DMS 273 (cell line): ENCODE data around the gene SFXN5.
"Not testable (repeated sequence)": the region's sequence is repeated elsewhere in the genome, so short reads cannot be mapped to it uniquely, and the experiment has no call there.

Source experiments
- DNase-seq: peaks from one replicate; lab custom pipeline; 2025; ENCODE audit not compliant: unreplicated experiment; lab: John Stamatoyannopoulos, UW

Gene SFXN5

DNA sequence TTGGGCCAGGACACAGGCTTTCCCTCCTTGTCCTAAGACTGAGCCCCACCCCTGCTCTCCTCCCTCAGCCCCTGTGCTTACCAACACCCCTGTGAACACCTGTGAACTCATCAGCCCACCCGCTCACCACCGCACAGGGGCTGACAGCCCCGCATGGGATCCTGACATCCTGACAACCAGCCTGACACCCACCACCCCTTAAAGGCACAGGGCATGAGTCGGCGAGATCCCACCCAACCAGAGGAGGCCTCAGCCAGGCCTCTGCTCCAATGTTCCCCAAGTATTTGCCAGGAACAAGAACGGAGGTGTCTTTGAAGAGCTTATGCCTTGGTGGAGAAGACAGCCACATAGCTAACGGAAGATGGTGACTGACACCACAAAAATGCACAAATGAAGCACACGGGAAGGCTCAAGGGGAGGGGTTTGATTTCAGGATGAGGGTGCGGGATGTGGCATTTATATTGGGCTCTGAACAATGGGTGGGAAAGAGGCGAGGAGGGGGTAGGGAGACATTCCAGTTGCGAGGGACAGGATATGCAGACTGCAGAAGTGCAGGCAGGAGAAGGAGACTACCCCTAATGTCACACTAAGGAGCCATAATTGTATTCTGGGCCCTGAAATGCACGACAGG, 30.2 kb upstream of the SFXN5 start:
- DNase-seq: no peak

DNA sequence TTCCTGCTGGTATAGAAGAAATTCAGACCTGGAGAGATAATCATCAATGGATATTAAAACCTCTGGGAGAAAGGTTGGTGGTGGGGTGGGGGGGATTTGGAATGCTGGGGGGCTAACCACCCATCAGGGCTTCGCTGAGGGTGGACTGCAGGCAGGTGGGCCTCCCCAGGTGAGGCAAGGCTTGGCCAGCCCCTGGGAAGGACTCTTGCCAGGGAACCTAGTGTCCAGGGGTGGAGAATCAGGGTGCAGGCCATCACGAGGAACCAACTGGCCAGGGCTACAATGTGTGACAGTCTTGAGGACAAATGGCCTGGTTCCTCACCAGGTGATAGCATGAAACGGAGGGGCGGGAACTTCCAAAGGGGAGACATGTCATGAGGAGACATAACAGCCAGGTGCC, 29.4 kb upstream of the SFXN5 start:
- no peak for DNase-seq

DNA sequence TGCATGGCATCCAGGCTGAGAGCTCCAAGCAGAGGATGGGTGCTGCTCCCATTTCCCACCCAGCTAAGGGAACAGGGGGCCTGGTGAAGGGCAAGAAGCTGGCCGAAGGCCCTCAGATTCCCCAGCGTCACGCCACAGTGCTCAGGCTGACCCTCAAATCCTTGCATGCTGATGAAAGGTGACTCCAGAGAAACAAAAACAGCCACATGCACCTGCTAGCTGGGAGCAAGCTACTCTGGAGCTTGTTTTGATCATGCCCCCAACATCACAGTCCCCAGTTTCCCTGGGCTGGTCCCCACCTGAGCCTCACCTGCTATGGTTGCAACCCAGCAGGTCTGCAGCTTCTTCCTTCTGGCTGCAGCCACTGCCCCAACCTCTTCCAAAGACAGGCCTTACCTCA, 28.0 kb upstream of the SFXN5 start:
- no peak for DNase-seq

DNA sequence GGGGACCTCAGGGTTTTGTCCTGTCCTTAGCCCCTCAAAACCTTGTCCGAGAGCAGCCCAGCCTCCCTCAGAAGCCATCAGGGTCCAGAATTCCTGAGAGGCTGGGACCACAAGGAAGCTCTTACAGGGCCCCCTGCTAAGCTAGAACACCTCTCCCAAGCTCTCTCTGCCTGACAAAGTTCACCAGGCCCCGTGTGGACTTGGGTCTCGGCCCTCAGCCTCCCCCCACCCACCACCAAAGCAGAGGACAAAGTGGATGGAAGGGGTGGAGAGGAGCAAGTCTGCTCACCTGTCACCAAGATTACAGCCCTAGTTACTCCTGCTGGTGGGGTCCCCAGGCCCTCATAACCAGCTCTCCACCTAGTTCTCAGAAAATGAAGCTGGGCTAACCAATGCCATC, 24.4 kb upstream of the SFXN5 start:
- DNase-seq: no peak

DNA sequence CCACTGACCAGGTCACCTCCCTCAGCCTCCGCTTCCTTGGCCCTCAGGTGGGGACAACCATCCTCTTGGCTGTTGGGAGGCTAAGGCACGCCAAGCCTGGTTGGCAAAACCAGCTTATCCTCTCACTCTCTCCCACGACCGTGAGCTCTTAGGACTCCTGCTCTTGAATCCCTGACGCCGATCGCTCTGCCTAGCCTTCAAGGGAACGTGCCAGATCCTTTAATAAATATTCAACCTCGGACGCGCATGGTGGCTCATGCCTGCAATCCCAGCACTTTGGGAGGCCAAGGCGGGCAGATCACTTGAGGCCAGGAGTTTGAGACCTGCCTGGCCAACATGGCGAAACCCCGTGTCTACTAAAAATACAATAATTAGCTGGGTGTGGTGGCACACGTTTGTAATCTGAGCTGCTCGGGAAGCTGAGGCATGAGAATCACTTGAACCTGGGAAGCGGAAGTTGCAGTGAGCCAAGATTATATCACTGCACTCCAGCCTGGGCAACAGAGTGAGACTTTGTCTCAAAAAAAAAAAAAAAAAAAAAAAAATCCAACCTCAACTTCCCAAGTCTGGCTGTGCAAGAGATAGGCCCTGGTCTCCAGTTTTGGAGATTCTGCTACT, 22.2 kb upstream of the SFXN5 start:
- not testable (repeated sequence) for DNase-seq

DNA sequence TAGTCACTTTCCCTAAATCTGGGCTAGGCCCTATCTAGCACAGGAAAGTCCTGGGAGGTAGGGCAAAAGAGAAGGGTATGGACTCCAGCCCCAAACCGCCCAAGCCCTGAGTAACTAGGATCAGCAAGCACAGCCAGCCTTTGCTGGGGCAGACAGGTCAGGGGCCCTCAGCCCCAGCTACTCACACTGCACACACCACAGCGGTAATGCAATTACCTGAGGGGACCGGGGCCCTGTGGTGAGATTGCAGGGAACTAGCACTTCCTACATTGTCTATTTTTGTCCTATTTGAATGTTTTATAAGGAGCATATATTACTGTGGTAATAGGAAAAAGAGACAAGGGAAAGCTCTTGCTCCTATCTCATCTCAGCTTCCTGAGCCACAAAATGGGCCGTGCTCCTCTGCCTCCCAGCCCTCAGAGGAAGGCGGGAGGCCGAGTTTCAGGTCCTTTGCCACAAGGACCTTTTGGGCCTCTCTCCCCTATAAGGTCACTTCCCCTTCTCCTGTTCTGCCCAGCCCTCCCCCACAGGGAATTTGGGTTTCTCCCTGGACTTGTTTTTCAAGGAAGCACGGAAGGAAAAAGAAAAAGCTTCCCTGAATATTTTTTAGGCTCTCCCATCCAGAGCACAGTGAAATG, 20.8 kb upstream of the SFXN5 start:
- DNase-seq: peak; percentile 49

DNA sequence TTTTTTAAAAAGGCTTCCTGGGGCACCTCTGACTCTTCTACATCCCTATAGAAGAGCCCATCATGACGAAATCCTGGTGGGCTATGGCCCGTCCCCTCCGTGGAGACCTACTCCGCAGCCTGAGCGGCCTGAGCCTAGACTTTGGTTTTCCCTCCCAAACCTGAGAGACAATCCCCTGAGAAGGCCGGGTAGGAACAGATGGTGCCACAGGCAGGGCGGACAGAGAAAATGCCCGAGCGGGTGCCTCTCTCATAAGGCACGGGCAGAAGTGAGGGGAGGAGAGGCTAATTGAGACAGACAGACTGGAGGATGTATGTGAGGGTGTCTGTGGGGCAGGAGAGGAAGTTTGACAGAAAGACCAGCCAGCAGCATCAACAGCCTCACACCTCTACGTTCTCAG, 20.2 kb upstream of the SFXN5 start:
- peak; percentile 71 for DNase-seq

DNA sequence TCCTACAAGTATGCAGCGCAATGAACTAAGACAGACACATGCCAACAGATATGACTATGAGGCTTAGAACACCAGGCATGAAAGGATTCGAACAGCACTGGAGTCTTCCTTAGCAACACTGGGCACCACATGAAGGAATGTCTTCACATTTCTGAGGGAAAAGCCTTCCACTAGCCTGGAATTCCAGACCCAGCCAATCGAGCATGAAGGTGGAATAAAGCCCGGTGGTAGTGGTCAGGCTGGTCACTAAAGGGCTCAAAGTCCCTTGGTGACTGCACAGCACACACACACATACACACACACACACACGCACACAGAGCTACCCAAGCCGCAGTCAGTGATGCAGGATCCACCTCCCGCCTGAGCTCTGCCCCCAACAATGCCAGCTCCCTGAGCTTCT, 19.7 kb upstream of the SFXN5 start:
- DNase-seq: no peak

DNA sequence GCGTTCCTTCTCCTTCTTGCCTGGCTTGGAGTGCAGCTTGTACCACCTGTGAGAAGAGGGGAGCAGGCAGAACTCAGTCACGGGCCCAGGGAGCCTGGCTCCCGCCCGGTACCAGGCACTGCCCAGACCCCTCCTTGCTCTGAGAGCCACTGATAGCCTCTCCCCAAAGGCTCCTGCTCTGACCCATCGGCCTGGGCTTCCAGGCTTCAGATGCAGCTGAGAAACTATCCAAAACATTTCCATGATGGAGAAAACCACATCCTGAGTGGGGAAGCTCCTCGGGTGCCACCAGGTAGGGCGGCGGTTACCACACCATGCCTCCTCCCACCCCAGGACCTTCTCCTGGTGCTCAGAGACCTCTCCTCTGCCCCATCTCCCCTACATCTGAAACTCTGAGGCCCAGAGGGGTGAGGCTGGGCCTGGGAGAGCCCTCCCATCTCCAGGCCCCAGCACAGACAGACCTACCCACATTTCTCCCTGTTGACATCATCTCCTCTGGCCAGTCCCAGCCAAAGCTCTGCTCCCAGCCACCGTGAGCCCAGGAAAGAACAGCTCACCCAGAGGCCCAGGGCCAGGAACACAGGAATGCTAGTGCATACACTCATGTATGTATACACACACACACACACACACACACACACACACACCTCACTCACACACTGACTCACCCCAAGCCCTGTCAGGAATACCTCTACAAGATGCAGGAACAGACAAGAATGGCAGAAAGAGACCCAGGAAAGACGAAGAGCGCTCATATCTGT, 17.9 kb upstream of the SFXN5 start:
- no peak for DNase-seq

DNA sequence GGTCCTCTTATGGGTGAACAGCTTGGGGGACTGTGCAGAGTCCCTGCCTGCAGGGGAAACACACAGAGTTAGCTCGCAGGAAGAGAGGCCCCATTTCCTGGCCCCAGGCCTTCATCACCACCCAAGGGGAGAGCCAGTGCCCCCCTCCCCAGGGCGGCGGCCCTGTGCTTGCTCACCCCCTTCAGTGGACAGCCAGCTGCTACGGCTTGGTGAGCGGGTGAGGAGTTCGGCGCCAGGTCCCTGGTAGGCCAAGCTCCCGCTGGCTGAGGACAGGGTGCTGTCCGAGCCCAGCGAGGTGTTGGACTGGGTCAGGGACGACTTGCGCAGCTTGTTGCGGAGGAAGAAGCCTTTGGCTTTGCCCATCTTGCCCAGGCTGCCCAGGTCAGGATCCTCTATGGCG, 17.2 kb upstream of the SFXN5 start:
- no peak for DNase-seq

DNA sequence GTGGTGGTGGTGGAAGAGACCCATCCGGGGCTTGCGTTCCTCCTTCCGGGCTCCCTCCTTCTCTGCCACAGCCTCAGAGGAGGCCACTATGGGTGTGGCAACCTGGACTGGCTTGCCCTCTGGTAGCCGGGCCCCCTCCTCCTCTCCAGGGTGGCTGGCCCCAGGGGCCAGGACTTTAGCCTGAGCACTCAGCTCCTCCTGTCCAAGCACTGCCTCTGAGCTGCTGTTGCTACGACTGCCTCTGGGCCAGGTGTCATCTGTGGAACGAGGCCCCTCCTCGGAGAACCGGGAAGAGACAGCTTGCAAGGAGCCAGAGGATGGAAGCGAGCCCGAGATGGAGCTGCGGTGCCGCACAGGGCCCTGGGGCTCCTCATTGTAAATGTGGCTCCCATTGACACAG, 16.7 kb upstream of the SFXN5 start:
- DNase-seq: no peak

DNA sequence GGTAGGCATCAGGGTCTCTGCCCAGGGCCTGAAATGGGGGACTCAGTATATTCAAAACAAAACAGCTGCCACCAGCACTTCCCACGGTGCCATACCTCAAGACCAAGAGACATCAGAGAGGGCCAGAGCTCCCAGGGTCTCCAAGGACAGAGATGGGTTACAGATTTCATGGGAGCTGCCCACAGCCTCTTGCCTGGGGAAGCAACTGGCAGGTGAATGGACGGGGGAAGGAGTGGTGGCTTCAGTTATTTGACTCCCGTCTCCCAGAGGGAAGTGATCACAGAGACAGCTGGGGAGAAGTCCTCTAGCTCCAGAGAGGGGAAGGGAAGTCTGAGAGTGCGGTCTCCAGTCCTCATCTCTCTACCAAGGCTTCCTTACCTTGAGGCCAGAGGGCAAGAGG, 15.8 kb upstream of the SFXN5 start:
- DNase-seq: no peak

DNA sequence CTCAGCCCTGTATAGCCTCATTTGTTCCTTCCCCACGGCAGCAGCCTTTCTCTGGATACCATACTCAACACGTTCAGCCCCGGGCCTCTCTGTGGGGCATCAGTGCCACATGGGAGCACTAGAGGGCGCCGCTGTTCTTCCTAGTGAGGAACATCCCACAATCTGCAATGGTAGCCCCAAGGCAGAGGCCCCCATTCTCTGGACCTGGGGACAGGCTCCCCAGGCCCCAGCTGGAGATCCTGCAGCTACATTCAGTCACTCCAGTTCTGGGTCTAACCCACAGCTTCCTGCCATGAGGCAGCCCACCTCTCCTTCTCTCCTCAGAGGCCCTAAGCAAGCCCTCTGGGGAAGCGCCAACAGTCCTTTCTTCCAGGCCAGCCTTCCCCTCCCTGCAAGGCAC, 14.2 kb upstream of the SFXN5 start:
- DNase-seq: peak; percentile 91

DNA sequence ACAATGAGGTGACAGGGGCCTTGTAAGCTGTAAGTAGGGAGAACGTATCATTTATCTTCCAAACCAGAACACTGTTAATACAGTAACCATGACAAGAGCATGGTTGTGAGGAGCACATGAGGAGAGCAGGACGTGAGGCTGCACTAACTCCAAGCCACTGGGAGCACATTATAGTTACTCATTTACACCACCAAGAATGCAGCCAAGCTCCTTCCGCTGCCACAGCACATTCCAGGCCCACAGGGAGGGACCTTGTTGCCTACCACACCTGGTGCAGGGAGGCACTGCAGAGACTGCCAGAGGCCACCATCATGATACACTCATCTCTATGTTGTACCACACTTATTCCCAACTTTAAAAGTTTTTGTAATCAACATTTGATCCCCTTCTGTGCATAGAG, 13.5 kb upstream of the SFXN5 start:
- no peak for DNase-seq

DNA sequence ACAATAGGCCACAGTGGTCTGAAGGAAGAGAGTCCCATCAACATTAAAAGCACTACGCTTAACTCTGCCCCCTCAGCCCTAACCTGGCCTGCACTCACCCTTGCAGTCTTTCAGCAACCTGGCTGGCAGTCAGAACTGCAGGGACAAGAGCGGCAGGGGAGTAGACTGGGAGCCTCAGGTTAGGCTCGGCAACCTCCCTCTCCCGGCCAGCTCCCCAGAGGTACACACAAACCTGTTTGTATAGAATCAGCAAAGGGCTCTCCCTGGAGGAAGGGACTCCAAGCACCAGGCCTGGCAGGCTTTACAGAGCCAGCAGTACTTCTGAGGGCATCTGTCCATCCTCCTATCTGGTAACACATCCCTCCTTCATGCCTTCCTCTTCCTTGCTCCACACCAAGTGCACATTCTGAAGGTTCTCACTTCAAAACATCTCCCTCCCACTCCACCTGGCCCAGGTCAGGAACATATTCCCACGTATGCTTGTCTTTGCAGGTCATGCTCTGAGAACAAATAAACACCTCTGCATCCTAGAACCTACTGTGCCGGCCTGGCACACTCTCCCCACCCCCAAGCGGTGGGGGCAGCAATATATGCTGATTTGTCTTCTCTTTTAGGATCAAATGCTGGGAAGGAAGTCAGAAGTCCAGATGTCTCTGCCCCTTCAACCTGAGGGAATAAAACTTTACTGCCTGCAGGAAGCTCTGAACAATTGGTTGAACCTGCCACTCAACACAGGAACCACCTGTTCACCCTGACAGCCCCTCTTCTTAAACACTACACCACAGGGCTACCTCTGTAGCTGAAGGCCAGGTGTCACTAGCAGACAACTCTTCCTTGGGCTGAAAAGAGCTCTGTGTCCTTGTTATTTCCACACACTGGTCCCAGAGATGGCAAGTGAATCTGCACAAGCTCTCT, 12.6 kb upstream of the SFXN5 start:
- no peak for DNase-seq

DNA sequence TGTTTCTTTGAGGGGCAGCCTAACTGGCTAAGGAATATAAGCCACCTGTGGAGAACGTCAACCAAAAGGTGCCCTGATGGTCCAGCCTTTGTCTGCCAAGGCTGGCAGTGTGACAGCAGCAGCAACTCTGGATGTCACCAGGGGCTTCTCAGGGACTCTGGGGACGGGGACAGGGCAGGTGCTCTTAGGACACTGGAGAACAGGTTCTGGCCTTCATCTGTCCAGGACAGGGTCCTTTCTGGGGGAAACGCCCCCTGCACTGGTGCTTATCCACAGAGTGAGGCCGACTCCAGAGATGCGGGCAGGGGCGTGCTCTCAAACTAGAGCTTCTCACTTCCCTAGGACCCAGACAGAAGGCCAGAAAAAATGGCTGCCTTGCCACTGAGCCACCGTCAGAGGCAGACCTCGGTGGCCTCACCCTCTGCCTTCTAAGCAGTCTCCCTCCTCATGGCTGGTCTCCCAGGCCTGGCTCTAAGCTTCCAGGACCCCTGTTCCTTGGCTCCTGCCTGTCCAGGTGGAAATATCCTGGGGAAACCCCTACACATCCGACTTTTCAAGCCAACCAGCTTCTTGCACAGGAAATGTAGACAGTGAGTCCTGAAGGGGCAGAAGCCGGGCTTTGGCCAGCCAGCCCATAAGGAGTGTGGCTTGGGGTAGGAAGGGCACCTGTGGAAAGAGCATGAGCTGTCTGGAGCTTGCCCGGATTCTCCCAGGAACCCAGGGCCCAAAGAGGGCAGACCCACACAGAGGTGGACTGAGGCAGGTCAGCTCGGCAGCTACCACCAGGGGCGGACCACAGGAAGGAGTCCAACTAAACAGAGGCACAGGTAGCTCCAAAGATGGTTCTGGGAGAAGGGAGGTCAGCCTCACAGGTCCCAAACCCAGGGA, 11.3 kb upstream of the SFXN5 start:
- no peak for DNase-seq

DNA sequence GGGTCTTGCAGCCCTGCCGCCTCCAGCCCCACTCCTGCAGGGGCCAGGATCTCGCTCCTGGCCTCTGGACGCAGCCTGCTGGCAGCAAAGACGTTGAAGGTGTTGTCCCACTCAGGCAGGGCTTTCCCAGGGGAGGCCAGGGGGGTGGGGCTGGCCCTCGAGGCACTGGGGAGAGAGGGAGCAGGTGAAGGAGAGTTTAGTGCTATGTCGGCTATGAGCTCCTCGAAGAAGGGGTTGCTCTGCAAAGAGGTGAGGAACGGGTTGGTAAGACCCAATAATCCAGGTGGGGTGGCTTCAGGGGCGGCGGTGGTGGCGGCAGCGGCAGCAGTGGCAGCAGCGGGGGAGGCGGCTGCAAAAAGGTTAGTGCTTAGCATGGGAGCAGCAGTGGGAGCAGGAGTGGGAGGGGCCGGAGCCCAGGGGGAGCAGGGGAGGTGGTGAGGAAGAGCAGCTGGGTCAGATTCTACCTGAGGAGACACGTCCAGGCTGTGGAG, 9.7 kb upstream of the SFXN5 start:
- DNase-seq: no peak

DNA sequence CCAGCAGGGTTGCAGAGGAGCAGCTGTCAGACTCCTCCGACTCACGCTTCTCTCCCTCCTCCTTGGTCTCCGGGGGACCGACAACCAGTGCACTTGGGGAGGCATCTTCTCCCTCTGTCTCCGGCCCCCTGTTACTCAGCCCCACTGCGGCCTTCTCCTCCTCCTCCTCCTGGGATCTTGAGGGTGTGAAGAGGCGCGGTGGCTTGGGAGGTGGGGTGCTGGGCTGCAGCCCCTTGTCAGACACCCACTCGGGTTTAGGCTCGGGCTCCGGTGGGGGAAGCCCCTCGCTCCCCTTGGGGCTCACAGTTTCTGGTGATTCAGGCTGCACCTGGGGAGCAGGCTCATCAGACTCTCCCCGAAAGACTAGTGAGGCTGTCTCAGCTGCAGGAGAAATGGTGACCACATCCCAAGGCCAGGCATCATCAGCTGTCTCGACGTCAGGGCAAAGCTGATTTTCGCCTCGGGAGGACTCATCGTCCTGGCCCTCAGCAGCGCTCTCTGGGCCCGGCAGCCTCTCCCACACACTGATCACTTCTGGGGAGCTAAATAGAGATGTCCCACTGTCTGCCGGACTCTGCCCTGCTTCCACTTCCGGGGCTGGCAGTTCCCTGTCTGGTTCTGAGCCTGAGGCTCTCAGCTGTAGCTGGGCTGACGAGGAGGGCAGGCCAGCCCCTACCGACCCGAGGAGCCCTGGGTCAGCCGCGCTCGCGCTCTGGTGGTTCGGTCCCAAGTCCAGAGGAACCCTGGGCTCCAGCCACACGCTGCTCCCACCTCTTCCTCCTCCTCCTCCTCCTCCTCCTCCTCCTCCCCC, 9.0 kb upstream of the SFXN5 start:
- no peak for DNase-seq

DNA sequence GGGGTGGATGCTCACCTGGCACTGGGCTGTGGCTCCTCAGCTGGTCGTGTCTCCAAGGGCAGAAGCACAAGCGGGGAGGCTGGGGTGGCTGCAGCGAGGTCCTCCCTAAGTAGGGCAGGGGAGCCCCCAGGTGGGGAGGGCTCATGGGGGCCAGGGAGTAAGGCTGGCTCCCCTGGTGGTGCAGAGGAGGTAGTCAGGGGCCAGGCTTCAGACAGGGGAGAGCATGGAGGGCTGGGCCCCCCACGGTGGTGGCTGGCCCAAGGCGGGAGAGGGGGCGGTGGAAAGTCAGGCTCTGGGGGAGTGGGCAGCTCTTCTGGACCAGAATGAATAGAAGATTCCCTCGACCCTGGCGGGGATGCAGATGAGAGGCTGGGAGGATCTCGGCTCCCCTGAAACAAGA, 8.1 kb upstream of the SFXN5 start:
- no peak for DNase-seq
